Hematopoietic multipotent progenitor cell (in vitro differentiated cells): Measurements from ENCODE around the gene CTNNA1. TPM values are rescaled to one million over a fixed set of nuclear protein-coding genes. Genes with fewer than 3 reads are reported as not detected.

ENCODE experiments used
- DNase-seq, 3 donors: peaks; one replicate each; pipeline ENCODE4 v3.0.0-alpha.2; 2011 to 2015; ENCODE audit warnings: low read depth in 2 of 3, low spot score in 2 of 3
- total RNA-seq: library from RNA; depleted of rRNA; stranded (reverse); fragments of >200 nt; gene quantifications from one replicate; pipeline ENCODE4 v1.2.3, GENCODE V29; 2012

The CTNNA1 gene
- total RNA-seq, 1 donor = 141 TPM

DNA sequence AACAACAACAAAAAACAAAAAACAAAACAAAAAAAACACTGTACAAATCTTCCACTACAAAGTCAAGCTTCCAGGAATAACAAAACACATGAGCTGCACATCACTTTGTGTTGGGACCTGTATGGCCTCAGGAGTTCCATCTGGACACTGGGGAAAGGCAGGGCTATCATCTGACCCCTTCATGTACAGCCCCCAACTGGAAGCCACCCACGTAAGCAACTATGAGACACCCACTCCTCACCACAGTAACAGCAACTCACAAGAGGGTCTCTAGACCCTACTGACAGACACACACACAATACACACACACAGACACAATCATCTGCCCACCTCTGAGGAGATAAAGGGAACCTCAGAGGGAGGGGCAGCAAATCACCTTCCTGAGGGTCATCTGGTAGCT lies 203.6 kb downstream of the CTNNA1 start:
- no peak for DNase-seq

DNA sequence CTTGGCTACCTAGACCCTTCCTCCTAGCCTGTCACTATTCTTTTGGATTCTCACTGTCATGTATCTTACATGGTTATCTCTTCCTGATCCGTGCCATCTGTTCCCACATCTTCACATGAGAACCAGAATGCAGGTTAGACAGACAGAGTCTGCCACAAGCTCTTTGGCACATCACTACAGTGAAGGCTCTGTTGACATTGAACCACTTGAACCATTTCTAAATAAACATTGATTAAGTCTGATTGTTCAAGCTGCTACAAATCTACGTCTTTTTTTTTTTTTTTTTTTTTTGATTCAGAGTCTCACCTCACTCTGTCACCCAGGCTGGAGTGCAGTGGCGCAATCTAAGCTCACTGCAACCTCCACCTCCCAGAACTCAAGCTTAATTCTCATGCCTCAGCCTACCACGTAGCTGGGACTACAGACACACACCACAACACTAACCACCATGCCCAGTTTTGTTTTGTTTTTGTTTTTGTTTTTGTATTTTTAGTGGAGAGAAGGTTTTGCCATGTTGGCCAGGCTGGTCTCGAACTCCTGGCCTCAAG lies 207.0 kb downstream of the CTNNA1 start:
- DNase-seq = no peak

GRCh38 chr5:138961221-138961620 lies 208.0 kb downstream of the CTNNA1 start:
- DNase-seq = no peak

DNA sequence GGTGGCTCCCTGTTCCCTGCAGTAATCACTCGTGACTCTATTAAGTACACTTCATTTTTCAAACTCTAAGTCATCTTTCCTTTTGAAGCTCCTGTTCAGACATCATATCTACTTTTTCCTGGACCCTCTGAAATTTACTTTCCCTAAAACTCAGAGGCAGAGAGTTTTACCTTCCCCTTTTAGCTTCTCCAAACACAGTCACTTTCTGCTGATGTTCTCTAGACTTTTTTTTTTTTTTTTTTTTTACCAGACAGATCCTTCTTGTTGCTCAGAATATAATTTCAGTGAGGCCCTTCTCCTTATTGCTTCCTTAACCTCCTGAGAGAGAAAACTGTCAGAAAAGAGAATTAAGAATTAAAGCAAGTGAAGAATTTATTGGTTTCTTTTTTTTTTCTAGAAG lies 208.5 kb downstream of the CTNNA1 start:
- DNase-seq = no peak

- no peak for DNase-seq
Observed at GRCh38 chr5:138962614-138963370, 209.6 kb downstream of the CTNNA1 start.

GRCh38 chr5:138963763-138964371 lies 210.6 kb downstream of the CTNNA1 start:
- DNase-seq = no peak

DNA sequence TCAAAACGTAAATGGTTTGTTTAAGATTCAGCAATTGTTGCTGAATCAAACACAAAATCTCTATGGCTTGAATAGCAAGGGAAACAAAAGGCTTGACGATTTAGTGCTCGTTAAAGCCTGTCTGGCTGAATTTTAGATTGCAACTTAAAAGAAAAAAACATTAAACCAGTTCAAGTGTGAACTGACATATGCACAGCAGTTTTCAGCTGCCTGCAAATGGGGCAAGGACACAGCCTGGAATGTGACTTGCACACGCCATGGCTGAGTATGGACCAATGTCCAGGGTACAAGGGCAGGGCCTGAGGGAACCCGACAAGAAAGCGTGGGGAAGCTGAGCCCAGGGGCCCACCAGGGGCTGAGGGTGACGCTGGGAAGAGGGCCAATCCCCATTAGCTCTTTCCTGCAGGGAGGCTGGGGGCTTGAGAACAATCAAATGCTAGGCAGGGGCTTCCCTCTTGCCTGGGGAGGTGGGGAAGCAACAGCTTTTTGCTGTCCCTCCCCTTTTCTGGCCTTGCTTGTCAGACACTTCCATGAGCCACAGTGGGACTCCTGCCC lies 211.5 kb downstream of the CTNNA1 start:
- no peak for DNase-seq

DNA sequence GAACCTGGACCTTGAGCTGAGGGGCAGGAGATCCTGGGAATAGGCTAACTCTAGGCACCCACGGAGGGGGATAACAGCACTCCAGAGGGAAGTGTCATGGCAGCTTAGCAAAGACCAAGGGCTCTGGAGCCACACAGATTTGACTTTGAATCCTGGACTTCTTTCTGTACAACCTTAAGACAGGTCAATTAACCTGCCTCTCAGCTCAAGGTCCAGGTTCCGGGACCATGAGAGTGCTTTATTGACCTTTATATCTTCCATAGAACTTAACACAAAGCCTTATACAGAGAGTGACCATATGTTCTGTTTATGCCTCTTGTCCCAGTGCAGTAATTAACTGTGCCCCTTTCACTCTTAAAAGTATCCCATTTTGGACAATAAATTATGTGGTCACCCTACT lies 212.4 kb downstream of the CTNNA1 start:
- DNase-seq = no peak

DNA sequence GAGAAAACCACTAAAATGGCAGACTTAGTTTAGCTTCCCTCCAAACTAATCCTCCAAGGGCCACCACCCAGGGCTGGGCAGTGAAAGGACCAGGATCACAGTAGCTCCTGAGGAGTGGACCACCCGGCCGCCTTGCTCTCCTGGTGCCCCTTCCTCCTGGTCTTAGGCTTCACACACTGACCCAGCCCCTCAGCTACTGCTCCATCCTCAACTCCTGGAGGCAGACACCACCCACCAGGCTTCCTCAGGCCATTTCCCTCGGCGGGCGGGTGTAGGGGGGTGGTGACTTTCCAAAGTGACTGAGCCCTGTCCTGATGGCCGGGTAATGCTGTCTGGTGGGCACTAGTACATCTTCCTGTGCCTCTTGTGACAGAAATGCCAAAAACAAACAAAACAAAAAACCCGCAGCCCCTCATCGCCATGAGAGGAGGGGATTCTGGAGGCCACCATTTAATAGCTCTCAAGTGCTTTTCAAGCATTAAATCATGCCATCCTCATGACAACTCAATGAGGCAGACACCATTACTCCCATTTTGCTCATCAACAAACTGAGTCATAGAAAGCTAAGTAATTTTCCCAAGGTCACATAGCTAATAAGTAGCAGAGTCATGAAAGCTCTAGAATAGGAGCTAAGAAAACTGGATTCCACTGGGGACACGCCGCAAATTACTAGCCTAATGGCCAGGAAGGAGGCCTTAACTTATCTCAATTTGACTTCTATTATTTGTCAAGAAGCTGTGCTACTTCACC lies 213.2 kb downstream of the CTNNA1 start:
- DNase-seq = no peak

DNA sequence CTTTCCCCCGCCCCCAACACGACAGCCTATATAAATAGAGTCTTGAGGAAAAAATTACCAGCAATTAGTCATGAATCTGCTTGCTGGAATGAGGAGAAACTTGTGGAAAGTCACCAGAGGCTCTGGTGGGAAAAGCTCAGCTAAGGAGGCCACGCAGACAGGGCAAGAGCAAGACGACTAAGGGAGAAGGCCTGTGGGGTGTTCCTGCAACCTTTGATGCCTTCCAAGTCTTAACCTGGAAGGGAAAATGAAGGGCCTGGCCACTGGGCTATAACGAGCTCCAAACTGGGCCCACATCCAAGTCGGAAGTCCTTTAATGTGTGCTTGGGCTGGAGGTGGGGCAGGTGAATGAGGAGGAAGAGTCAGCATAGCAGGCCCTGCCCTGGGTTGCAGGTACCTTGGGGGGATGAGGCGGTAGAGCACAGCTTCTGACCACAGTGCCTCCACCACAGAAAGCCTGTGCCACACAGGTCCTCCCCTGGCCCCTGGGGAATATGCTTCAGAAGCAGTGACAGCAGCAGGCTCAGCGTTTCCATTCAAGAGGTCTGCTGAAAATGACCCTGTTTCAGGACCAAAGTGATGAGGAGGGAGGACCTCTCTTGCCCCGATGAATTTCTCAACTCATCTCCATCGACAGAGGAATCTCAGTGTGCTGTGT lies 214.7 kb downstream of the CTNNA1 start:
- DNase-seq = no peak

DNA sequence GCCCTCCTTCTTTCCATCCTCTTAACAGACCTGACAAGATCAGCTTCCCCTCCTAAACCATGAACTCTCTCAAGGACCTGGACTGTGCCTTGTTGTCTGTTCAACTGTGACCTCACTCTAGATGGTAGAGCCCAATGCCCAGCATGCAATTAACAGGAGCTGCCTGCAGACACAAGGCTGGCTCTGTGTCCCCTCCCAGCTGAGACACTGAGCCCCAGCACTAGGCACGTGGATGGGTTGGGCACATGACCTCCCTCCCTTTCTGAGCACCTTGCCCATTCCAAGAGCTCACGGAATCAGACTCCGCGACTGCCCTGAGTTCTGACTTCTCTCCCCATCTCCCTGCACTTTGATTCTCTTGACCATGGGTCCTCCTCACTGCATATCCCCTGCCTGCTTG lies 215.4 kb downstream of the CTNNA1 start:
- DNase-seq = no peak

DNA sequence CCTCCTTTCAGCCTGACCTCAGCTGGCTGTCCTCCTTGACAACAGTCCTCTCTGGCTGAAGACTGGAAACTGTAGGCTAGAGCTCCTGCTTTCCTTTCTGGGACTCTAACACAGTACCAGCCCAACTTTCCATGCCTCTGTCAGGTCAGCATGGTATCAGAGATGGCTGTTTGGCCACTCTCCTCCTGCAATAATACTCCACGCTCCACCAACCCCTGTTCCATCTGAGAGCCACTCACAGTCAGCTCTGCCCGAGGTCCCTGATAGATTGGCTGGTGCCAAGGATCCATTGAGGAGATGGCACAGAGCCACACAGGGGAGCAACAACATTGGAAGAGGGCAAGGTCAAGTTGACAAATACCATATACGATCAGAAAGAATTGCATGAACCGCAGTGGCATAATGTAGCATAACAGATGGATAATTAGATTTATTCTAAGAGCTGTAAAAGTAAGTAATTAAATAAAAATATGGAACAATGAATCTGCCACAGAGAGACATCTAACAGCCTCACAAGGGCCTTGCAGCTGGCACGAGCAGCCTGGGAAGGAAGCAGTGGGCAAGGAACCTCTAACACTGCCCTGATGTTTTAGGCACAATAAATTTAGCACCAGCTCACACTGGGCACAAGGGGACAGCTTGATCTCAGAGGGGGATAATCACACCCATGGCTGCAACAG lies 216.2 kb downstream of the CTNNA1 start:
- no peak for DNase-seq

GRCh38 chr5:138972230-138972629 lies 219.0 kb downstream of the CTNNA1 start:
- DNase-seq = no peak

DNA sequence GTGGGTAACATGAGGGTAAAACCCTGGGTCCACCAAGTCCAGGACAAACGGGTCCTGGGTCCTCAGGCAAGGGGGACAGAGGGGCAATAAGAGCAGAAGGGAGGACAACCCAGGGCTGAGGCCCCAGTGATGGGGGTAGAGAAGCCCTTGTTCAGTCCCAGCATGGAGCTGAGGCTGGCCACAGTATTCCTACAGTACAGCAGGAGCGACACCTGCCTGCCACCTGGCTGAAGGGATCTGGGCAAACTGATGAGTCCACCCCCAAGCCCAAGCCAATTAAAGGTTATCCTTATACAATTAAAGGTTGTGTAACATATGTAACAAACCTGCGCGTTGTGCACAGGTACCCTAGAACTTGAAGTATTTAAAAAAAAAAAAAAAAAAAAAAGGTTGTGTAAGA lies 219.6 kb downstream of the CTNNA1 start:
- DNase-seq = no peak

DNA sequence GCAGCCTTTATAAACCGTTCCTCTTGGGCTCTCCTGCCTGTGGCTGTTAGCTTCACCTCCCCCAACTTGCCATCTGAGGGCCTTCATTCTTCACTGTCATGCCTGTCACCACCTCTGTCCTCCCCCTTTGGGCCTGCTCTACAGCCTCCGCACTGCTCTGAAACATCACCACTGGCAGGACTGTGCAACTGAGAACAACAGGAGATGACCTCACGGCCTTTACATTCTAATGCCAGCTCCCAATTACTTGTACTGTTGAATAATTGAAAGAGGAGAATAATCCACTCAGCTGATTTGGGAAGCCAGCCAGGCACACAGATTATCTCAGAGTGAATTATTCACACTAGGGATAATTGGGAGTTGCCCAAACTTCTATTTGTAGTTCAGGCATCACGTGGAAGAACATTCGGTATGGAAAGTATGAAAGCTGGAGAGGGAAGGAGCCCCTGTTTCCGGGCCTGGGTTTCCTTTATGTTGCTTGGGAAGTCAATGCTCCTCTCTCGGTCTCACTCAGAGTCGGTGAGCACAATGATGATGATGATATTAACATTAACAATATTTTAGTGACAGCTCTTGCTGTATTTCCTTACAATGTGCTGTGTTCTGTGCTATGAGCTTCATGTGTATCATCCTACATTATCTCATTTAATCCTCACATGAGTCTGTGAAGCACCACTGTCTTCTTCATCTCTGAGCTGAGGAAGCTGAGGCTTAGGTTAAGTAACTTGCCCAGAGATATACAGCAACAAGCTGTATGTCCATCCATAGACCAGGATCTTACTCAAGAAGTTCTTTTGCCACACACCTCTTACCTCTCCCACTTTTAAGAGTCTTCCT lies 221.2 kb downstream of the CTNNA1 start:
- no peak for DNase-seq

GRCh38 chr5:138975098-138975847 lies 222.0 kb downstream of the CTNNA1 start:
- DNase-seq = peak in 1 of 3 donors; percentile 41

DNA sequence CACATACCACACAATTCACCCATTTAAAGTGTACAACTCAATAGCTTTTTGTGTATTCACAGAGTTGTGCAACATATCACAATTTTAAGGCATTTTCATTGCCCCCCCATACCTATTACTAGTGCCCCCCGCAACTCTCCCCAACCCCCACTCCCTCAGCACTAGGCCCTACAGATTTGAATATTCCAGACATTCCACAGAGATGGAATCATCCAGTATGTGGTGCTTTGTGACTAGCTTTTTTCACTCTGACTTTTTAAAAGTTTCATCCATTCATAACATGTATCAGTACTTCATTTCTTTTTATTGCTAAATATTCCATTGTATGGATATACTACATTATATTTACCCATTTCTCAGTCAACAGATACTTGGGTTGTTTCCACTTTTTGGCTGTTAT lies 224.9 kb downstream of the CTNNA1 start:
- DNase-seq = no peak

DNA sequence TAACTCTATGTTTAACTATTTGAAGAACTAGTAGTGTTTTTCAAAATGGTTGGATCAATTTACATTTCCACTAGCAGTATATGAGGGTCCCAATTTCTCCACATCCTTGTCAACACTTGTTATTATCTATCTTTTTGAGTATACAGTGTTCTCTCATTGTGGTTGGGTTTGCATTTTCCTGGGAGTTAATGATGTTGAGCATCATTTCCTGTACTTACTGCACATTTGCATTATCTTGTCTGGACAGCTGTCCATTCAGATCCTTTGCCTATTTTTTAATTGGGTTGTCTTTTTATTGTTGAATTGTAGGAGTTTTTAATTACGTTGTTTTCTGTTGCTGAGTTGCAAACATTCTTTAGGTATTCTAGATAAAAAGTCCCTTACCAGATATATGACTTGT lies 225.4 kb downstream of the CTNNA1 start:
- no peak for DNase-seq
